Measurements from ENCODE around the gene PTTG1IP2. TPM values are rescaled to one million over a fixed set of nuclear protein-coding genes. Genes with fewer than 3 reads are reported as not detected.
A peak's percentile ranks its signal among the peaks of the same experiment; 100 is the strongest.

PTTG1IP2 gene
- total RNA-seq, 4 donors from 2014 or later = not detected

GRCh38 chr7:90455163-90456030 is 14.0 kb upstream of the PTTG1IP2 start:
- Histone ChIP-seq H3K4me3 (peak overlapping the region in 2 of 4 donors; percentile 4 to 16), H3K27ac (no peak overlapping the region), H3K36me3 (no peaks in the 10 kb centered on the region), H3K4me1 (peaks cover 0 to 9% (median 2%) of the 10 kb centered on the region in 4 donors), H3K9me3 (no peaks in the 10 kb centered on the region), H3K27me3 (no peaks in the 10 kb centered on the region)
- intact Hi-C loops (cut with DNase I; ENCODE audit: low total_unique reads) = loop anchor here (10.0 kb wide), 1 partner anchor 579 kb away; no protein-coding TSS in a partner anchor
- WGBS, 2 donors (ENCODE audit: low coverage in 1 of 2) = 25 to 31% methylated on average over 6 of the region's 6 CpGs
- TF ChIP-seq EP300 (IDR thresholded peaks at IDR 0.05; ENCODE audit: low read depth) (no peak), POLR2A (IDR thresholded peaks at IDR 0.05) (no peak)
- TF ChIP-seq, protein P1, sequence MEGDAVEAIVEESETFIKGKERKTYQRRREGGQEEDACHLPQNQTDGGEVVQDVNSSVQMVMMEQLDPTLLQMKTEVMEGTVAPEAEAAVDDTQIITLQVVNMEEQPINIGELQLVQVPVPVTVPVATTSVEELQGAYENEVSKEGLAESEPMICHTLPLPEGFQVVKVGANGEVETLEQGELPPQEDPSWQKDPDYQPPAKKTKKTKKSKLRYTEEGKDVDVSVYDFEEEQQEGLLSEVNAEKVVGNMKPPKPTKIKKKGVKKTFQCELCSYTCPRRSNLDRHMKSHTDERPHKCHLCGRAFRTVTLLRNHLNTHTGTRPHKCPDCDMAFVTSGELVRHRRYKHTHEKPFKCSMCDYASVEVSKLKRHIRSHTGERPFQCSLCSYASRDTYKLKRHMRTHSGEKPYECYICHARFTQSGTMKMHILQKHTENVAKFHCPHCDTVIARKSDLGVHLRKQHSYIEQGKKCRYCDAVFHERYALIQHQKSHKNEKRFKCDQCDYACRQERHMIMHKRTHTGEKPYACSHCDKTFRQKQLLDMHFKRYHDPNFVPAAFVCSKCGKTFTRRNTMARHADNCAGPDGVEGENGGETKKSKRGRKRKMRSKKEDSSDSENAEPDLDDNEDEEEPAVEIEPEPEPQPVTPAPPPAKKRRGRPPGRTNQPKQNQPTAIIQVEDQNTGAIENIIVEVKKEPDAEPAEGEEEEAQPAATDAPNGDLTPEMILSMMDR (IDR thresholded peaks at IDR 0.05) = peak; percentile 60 to 71 (median 69)
- in situ Hi-C loops (cut with MboI; ENCODE audit: low pct_ligation_motif_present in 1 of 4, low pct_unique_long_range_greater_than_20kb in 1 of 4, low sequenced_read_pairs in 3 of 4) = loop anchor here in 3 of 4 donors (25.0 kb wide), 1 partner anchor 582 kb away; no protein-coding TSS in a partner anchor
- no peak for DNase-seq

DNA sequence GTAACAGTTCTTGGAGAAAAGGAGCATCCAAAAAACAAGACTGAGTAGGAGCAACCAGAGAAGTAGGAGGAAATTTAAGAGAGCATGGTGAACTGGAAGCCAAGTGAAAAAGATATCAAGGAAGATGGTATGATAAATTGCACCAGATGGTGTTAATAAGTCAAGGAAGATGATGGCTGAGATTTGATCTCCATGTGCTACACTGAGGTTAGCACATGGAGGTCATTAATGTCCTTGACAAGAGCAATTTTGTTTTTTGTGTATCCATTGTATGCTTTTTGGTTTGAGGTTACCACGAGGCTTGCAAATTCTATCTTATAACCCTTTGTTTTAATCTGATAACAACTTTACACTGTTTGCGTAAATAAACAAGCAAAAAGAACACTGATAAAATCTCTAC is 11.3 kb upstream of the PTTG1IP2 start:
- TF ChIP-seq, protein P1 (IDR thresholded peaks at IDR 0.05) = no peak
- no peak for TF ChIP-seq EP300 (IDR thresholded peaks at IDR 0.05; ENCODE audit: low read depth)
- TF ChIP-seq POLR2AphosphoS5 (IDR thresholded peaks at IDR 0.05) = no peak
- TF ChIP-seq POLR2A (IDR thresholded peaks at IDR 0.05) = no peak
- WGBS, 2 donors (ENCODE audit: low coverage in 1 of 2) = 68 to 72% methylated on average over 2 of the region's 2 CpGs
- H3K27ac ChIP-seq = no peak overlapping the region
- intact Hi-C loops (cut with DNase I; ENCODE audit: low total_unique reads) = loop anchor here (10.0 kb wide), 1 partner anchor 577 kb away; no protein-coding TSS in a partner anchor
- no peak for DNase-seq
- no peaks in the 10 kb centered on the region for H3K27me3 ChIP-seq
- no peak overlapping the region for H3K4me3 ChIP-seq
- in situ Hi-C loops (cut with MboI; ENCODE audit: low pct_ligation_motif_present in 1 of 4, low pct_unique_long_range_greater_than_20kb in 1 of 4, low sequenced_read_pairs in 3 of 4) = loop anchor here in 3 of 4 donors (25.0 kb wide), 1 partner anchor 579 kb away; no protein-coding TSS in a partner anchor
- no peaks in the 10 kb centered on the region for H3K9me3 ChIP-seq
- H3K4me1 ChIP-seq = peaks cover 0 to 16% (median 6%) of the 10 kb centered on the region in 4 donors
- H3K36me3 ChIP-seq = no peaks in the 10 kb centered on the region

- in situ Hi-C loops (cut with MboI; ENCODE audit: low pct_ligation_motif_present in 1 of 4, low pct_unique_long_range_greater_than_20kb in 1 of 4, low sequenced_read_pairs in 3 of 4) = loop anchor here in 3 of 4 donors (25.0 kb wide), 1 partner anchor 577 kb away; no protein-coding TSS in a partner anchor
Observed at GRCh38 chr7:90459888-90460287, 9.6 kb upstream of the PTTG1IP2 start.

GRCh38 chr7:90461219-90461618 is 8.2 kb upstream of the PTTG1IP2 start:
- TF ChIP-seq POLR2A (IDR thresholded peaks at IDR 0.05) = no peak
- no peak for DNase-seq
- Histone ChIP-seq H3K4me3 (no peak overlapping the region), H3K4me1 (peaks cover 0 to 29% (median 2%) of the 10 kb centered on the region in 4 donors), H3K36me3 (no peaks in the 10 kb centered on the region), H3K27ac (no peak overlapping the region), H3K9me3 (peaks cover 0 to 4% of the 10 kb centered on the region in 2 donors), H3K27me3 (no peaks in the 10 kb centered on the region)
- in situ Hi-C loops (cut with MboI; ENCODE audit: low pct_ligation_motif_present in 1 of 4, low pct_unique_long_range_greater_than_20kb in 1 of 4, low sequenced_read_pairs in 3 of 4) (loop anchor here in 3 of 4 donors (25.0 kb wide), 1 partner anchor 576 kb away; no protein-coding TSS in a partner anchor), intact Hi-C loops (cut with DNase I; ENCODE audit: low total_unique reads) (no loop called here)

More at GRCh38 chr7:90459888-90460287, 9.6 kb upstream of the PTTG1IP2 start:
- H3K4me1 ChIP-seq = peaks cover 0 to 28% (median 6%) of the 10 kb centered on the region in 4 donors
- no peaks in the 10 kb centered on the region for H3K27me3 ChIP-seq
- no peaks in the 10 kb centered on the region for H3K36me3 ChIP-seq
- no peak overlapping the region for H3K4me3 ChIP-seq
- DNase-seq = no peak
- WGBS, 2 donors (ENCODE audit: low coverage in 1 of 2) = 80 to 87% methylated on average over 3 to 4 of the region's 4 CpGs
- H3K27ac ChIP-seq = no peak overlapping the region
- H3K9me3 ChIP-seq = peaks cover 0 to 4% of the 10 kb centered on the region in 2 donors
- intact Hi-C loops (cut with DNase I; ENCODE audit: low total_unique reads) = loop anchor here (10.0 kb wide), 1 partner anchor 575 kb away; no protein-coding TSS in a partner anchor
- TF ChIP-seq EP300 (IDR thresholded peaks at IDR 0.05; ENCODE audit: low read depth) (no peak), POLR2A (IDR thresholded peaks at IDR 0.05) (no peak), POLR2AphosphoS5 (IDR thresholded peaks at IDR 0.05) (no peak)
- TF ChIP-seq, protein P1 (IDR thresholded peaks at IDR 0.05) = no peak
